GM12875 (cell line): ENCODE measurements around the gene LMO1.
A peak's percentile ranks its signal among the peaks of the same experiment; 100 is the strongest.

ENCODE experiments used
- H3K4me3 ChIP-seq: one replicate; pipeline ENCODE4 v1.5.1; 2011; ENCODE audit warnings: low read depth, low read length, control low read depth
- CTCF ChIP-seq: IDR thresholded peaks from 2 replicates; pipeline ENCODE4 v1.5.1; 2011; ENCODE audit warnings: low read depth, mild to moderate bottlenecking, control low read depth, inconsistent platforms, low read length, moderate library complexity, borderline replicate concordance; ENCODE audit not compliant: insufficient read depth

LMO1 gene

GRCh38 chr11:8230921-8231847, 32.5 kb downstream of the LMO1 start:
- H3K4me3 ChIP-seq: no peak overlapping the region
- TF ChIP-seq CTCF: no peak

- TF ChIP-seq CTCF: no peak
Observed at GRCh38 chr11:8230178-8230859, 33.4 kb downstream of the LMO1 start.

GRCh38 chr11:8229299-8230177, 34.1 kb downstream of the LMO1 start:
- no peak for TF ChIP-seq CTCF
- H3K4me3 ChIP-seq: no peak overlapping the region

More at GRCh38 chr11:8230178-8230859, 33.4 kb downstream of the LMO1 start:
- no peak overlapping the region for H3K4me3 ChIP-seq

- no peak for TF ChIP-seq CTCF
Observed at GRCh38 chr11:8228231-8228630, 35.4 kb downstream of the LMO1 start.

GRCh38 chr11:8227156-8228152, 36.2 kb downstream of the LMO1 start:
- TF ChIP-seq CTCF: no peak

More at GRCh38 chr11:8228231-8228630, 35.4 kb downstream of the LMO1 start:
- H3K4me3 ChIP-seq: no peak overlapping the region

GRCh38 chr11:8225589-8226036, 38.1 kb downstream of the LMO1 start:
- peak; percentile 91 for TF ChIP-seq CTCF
- no peak overlapping the region for H3K4me3 ChIP-seq

More at GRCh38 chr11:8227156-8228152, 36.2 kb downstream of the LMO1 start:
- H3K4me3 ChIP-seq: no peak overlapping the region
